NB4 (cell line): Measurements from ENCODE around the gene SMARCA4.
"Not testable (repeated sequence)": the region's sequence is repeated elsewhere in the genome, so short reads cannot be mapped to it uniquely, and the experiment has no call there.

Experiments
- CTCF ChIP-seq: IDR thresholded peaks from one replicate; pipeline ENCODE4 v1.5.1; 2012; ENCODE audit warnings: low read depth, low read length
- MAX ChIP-seq: IDR thresholded peaks from 2 replicates; pipeline ENCODE4 v1.6.1; 2011; ENCODE audit warnings: low read depth, low read length
- POLR2A ChIP-seq: IDR thresholded peaks from 2 replicates; pipeline ENCODE4 v1.6.1; 2011; ENCODE audit warnings: mild to moderate bottlenecking; ENCODE audit not compliant: insufficient read length; ENCODE audit errors: extremely low read depth

GRCh38 chr19:10959277-10959968 lies 1.4 kb upstream of the SMARCA4 start:
- not testable (repeated sequence) for TF ChIP-seq POLR2A, CTCF, MAX
